ENCODE results near the gene CLEC9A.

DNA sequence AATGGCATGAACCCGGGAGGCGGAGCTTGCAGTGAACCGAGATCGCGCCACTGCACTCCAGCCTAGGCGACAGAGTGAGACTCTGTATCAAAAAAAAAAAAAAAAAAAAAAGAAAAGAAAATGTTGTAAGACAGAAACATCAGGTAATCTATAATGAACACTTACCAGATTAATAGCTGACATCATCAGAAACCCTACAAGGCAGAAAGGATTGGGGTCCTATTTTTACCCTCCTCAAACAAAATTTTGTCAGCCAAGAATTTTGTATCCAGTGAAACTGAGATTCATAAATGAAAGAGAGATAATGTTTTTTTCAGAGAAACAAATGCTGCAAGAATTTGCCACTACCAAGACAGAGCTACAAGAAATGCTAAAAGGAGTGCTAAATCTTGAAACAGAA is 54.3 kb downstream of the CLEC9A start:
- TF ChIP-seq, protein P1, sequence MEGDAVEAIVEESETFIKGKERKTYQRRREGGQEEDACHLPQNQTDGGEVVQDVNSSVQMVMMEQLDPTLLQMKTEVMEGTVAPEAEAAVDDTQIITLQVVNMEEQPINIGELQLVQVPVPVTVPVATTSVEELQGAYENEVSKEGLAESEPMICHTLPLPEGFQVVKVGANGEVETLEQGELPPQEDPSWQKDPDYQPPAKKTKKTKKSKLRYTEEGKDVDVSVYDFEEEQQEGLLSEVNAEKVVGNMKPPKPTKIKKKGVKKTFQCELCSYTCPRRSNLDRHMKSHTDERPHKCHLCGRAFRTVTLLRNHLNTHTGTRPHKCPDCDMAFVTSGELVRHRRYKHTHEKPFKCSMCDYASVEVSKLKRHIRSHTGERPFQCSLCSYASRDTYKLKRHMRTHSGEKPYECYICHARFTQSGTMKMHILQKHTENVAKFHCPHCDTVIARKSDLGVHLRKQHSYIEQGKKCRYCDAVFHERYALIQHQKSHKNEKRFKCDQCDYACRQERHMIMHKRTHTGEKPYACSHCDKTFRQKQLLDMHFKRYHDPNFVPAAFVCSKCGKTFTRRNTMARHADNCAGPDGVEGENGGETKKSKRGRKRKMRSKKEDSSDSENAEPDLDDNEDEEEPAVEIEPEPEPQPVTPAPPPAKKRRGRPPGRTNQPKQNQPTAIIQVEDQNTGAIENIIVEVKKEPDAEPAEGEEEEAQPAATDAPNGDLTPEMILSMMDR (IDR thresholded peaks at IDR 0.05 in 2 of 3, conservative IDR thresholded peaks at IDR 0.05 in 1 of 3; ENCODE audit: insufficient read depth in 2 of 3, low read depth in 1 of 3, low read length in 3 of 3), result no peak
- TF ChIP-seq CREB3 (tag; conservative IDR thresholded peaks at IDR 0.05; ENCODE audit: low read depth) (no peak), YY1 (IDR thresholded peaks at IDR 0.05; ENCODE audit: borderline replicate concordance in 1 of 3, control insufficient read depth in 1 of 3, extremely low read depth in 1 of 3, insufficient read depth in 3 of 3, insufficient read length in 1 of 3, insufficient replicate concordance in 2 of 3, low read depth in 1 of 3, low read length in 2 of 3) (no peak), BACH1 (tag; IDR thresholded peaks at IDR 0.05) (no peak), ZNF740 (CRISPR knock-in tag; IDR thresholded peaks at IDR 0.05) (no peak), ZNF740 (tag; IDR thresholded peaks at IDR 0.05) (no peak), ZKSCAN1 (IDR thresholded peaks at IDR 0.05; ENCODE audit: low read depth, low read length) (no peak), SIN3A (IDR thresholded peaks at IDR 0.05; ENCODE audit: borderline replicate concordance in 2 of 2, control insufficient read depth in 1 of 2, low read depth in 2 of 2, low read length in 2 of 2) (no peak), ZNF830 (CRISPR knock-in tag; IDR thresholded peaks at IDR 0.05) (no peak)
